Erythroblast (primary cell): ENCODE measurements around the gene PAPSS2.

Experiments used
- GATA1 ChIP-seq: IDR thresholded peaks from 2 replicates; pipeline ENCODE4 v1.6.1; 2011; ENCODE audit warnings: low read depth, mild to moderate bottlenecking, control low read depth, low read length, moderate library complexity
- POLR2A ChIP-seq: IDR thresholded peaks from 2 replicates; pipeline ENCODE4 v1.6.1; 2011; ENCODE audit warnings: mild to moderate bottlenecking, low read length

GRCh38 chr10:87675396-87676376 lies 16.0 kb downstream of the PAPSS2 start:
- TF ChIP-seq POLR2A (no peak), GATA1 (no peak)
